GM23338 (cell line): ENCODE results near the gene HOATZ. TPM values are rescaled to one million over a fixed set of nuclear protein-coding genes. Genes with fewer than 3 reads are reported as not detected.

Experiments used
- ATAC-seq: fragments of 200-7000 bp; cut with Tn5 transposase; 3 replicates; pipeline ENCODE4 v1.9.1; 2020
- DNase-seq: peaks from one replicate; pipeline ENCODE4 v3.0.0-alpha.2; 2015; ENCODE audit warnings: low spot score
- H2AFZ ChIP-seq: fragments of 200-600 bp; sonication (generic); 2 replicates; pipeline ENCODE4 v1.8.0; 2016; ENCODE audit warnings: antibody characterized with exemption, mild to moderate bottlenecking, moderate library complexity
- H3F3A ChIP-seq: fragments of 200-600 bp; sonication (generic); replicated peaks from 2 replicates; pipeline ENCODE4 v1.8.0; 2017; ENCODE audit warnings: antibody characterized with exemption, mixed run types, low read depth
- H3K27ac ChIP-seq: fragments of 200-600 bp; sonication (generic); 2 replicates; pipeline ENCODE4 v1.6.1; 2016; ENCODE audit warnings: low read depth
- H3K27me3 ChIP-seq: fragments of 200-600 bp; sonication (generic); 2 replicates; pipeline ENCODE4 v1.8.0; 2016; ENCODE audit warnings: mild to moderate bottlenecking, mixed run types, moderate library complexity; ENCODE audit not compliant: insufficient read depth
- H3K36me3 ChIP-seq: fragments of 200-600 bp; sonication (generic); 2 replicates; pipeline ENCODE4 v1.8.0; 2016; ENCODE audit warnings: mild to moderate bottlenecking; ENCODE audit not compliant: insufficient read depth
- H3K4me1 ChIP-seq: fragments of 200-600 bp; sonication (generic); 2 replicates; pipeline ENCODE4 v1.8.0; 2016; ENCODE audit warnings: mild to moderate bottlenecking, moderate library complexity; ENCODE audit not compliant: insufficient read depth
- H3K4me2 ChIP-seq: fragments of 200-600 bp; sonication (generic); 2 replicates; pipeline ENCODE4 v1.7.1; 2017; ENCODE audit warnings: mixed run types
- H3K4me3 ChIP-seq: fragments of 200-600 bp; sonication (generic); 2 replicates; pipeline ENCODE4 v1.6.1; 2016; ENCODE audit warnings: mixed run types
- H3K79me2 ChIP-seq: fragments of 200-600 bp; sonication (generic); replicated peaks from 2 replicates; pipeline ENCODE4 v1.8.0; 2017; ENCODE audit warnings: mild to moderate bottlenecking; ENCODE audit not compliant: insufficient read depth
- H3K9me2 ChIP-seq: fragments of 200-600 bp; sonication (generic); 2 replicates; pipeline ENCODE4 v1.8.0; 2017; ENCODE audit not compliant: insufficient read depth
- H4K20me1 ChIP-seq: fragments of 200-600 bp; sonication (generic); replicated peaks from 2 replicates; pipeline ENCODE4 v1.8.0; 2017; ENCODE audit warnings: mild to moderate bottlenecking; ENCODE audit not compliant: insufficient read depth
- H3K27ac Mint-ChIP-seq: 2 replicates; pipeline ENCODE4 v1.8.0; 2020; ENCODE audit warnings: inconsistent platforms, mild to moderate bottlenecking, moderate library complexity, mixed read lengths
- H3K27me3 Mint-ChIP-seq: 3 replicates; pipeline ENCODE4 v1.8.0; 2022; ENCODE audit warnings: low read depth, mild to moderate bottlenecking, moderate library complexity, mixed read lengths, inconsistent platforms; ENCODE audit not compliant: insufficient read depth, poor library complexity
- H3K36me3 Mint-ChIP-seq: 3 replicates; pipeline ENCODE4 v1.8.0; 2021; ENCODE audit warnings: low read depth, mild to moderate bottlenecking, inconsistent platforms, moderate library complexity, mixed read lengths
- H3K4me1 Mint-ChIP-seq: 3 replicates; pipeline ENCODE4 v1.8.0; 2020; ENCODE audit warnings: mild to moderate bottlenecking, inconsistent platforms, mixed read lengths
- H3K4me3 Mint-ChIP-seq: 3 replicates; pipeline ENCODE4 v1.8.0; 2021; ENCODE audit warnings: moderate library complexity, mild to moderate bottlenecking, inconsistent platforms, mixed read lengths
- H3K9me3 Mint-ChIP-seq: 3 replicates; pipeline ENCODE4 v1.8.0; 2020; ENCODE audit warnings: moderate library complexity, mild to moderate bottlenecking, inconsistent platforms, mixed read lengths
- CREB1 ChIP-seq: fragments of 250-450 bp; sonication (Bioruptor Pico); IDR thresholded peaks from 2 replicates; pipeline ENCODE4 v1.5.0; 2020; ENCODE audit warnings: low read depth, mild to moderate bottlenecking, moderate library complexity
- ETS1 ChIP-seq: IDR thresholded peaks from 2 replicates; pipeline ENCODE4 v1.6.1; 2016; ENCODE audit warnings: antibody characterized with exemption
- EZH2 ChIP-seq: fragments of 200-600 bp; sonication (generic); IDR thresholded peaks from one replicate; pipeline ENCODE4 v1.8.0; 2017; ENCODE audit warnings: antibody characterized with exemption, mild to moderate bottlenecking, low read depth; ENCODE audit not compliant: unreplicated experiment
- EZH2phosphoT487 ChIP-seq: fragments of 200-600 bp; sonication (generic); IDR thresholded peaks from one replicate; pipeline ENCODE4 v1.8.1; 2018; ENCODE audit warnings: antibody characterized with exemption; ENCODE audit not compliant: unreplicated experiment
- NANOG ChIP-seq: IDR thresholded peaks from 2 replicates; pipeline ENCODE4 v1.6.1; 2016; ENCODE audit warnings: antibody characterized with exemption, borderline replicate concordance
- POLR2AphosphoS5 ChIP-seq: IDR thresholded peaks from 2 replicates; pipeline ENCODE4 v1.6.1; 2016; ENCODE audit warnings: antibody characterized with exemption, low read depth
- STAT1 ChIP-seq: IDR thresholded peaks from one replicate; pipeline ENCODE4 v1.6.1; 2016; ENCODE audit warnings: antibody characterized with exemption; ENCODE audit not compliant: unreplicated experiment
- ZNF114 ChIP-seq: fragments of 250-450 bp; sonication (Bioruptor Pico); IDR thresholded peaks from 2 replicates; pipeline ENCODE4 v1.5.0; 2020; ENCODE audit warnings: mild to moderate bottlenecking, moderate library complexity
- ZNF331 ChIP-seq: fragments of 250-450 bp; sonication (Bioruptor Pico); IDR thresholded peaks from 2 replicates; pipeline ENCODE4 v1.5.0; 2020; ENCODE audit warnings: low read depth, mild to moderate bottlenecking, moderate library complexity
- polyA plus RNA-seq: library from polyadenylated mRNA; unstranded; fragments of >200 nt; fragmentation: Nextera tagmentation; extraction: Ambion mirVana; gene quantifications from 2 replicates; pipeline ENCODE4 v1.2.1, GENCODE V29; 2016
- total RNA-seq: library from RNA; depleted of rRNA; stranded (reverse); fragments of >200 nt; shearing (Covaris generic); gene quantifications from 2 replicates; pipeline ENCODE4 v1.2.3, GENCODE V29; 2014

The HOATZ gene
- total and polyA plus RNA-seq, 2 experiments from 2014 or later, result not detected

- H3K4me3 ChIP-seq, result peak overlapping the region; percentile 89
- Mint-ChIP-seq H3K4me1 (peaks cover 25% of the 10 kb centered on the region; the same call in 2 of the 3 replicates), H3K4me3 (peak overlapping the region; percentile 77), H3K27ac (no peak overlapping the region), H3K9me3 (no peaks in the 10 kb centered on the region; the same call in 2 of the 3 replicates), H3K27me3 (peaks cover 50% of the 10 kb centered on the region), H3K36me3 (no peaks in the 10 kb centered on the region; the same call in 1 of the 3 replicates)
- H3K79me2 ChIP-seq, result no peaks in the 10 kb centered on the region
- peaks cover 20% of the 10 kb centered on the region for H3K4me1 ChIP-seq
- no peaks in the 10 kb centered on the region for H4K20me1 ChIP-seq
- H2AFZ ChIP-seq, result peak overlapping the region; percentile 100
- DNase-seq (no peak), ATAC-seq (peak; percentile 31; the same call in 2 of the 3 replicates)
- H3K36me3 ChIP-seq, result no peaks in the 10 kb centered on the region
- TF ChIP-seq ZNF331 (CRISPR knock-in tag) (no peak), POLR2AphosphoS5 (no peak), ETS1 (no peak), CREB1 (CRISPR knock-in tag) (no peak), STAT1 (no peak), EZH2 (no peak), EZH2phosphoT487 (no peak), NANOG (no peak), ZNF114 (CRISPR knock-in tag) (no peak)
- H3K9me2 ChIP-seq, result no peaks in the 10 kb centered on the region; the same call in 1 of the 2 replicates
- H3K4me2 ChIP-seq, result peak overlapping the region; percentile 95
- no peaks in the 10 kb centered on the region for H3F3A ChIP-seq
- H3K27ac ChIP-seq, result no peak overlapping the region
- H3K27me3 ChIP-seq, result peaks cover 59% of the 10 kb centered on the region
These were observed 26.3 kb downstream of the HOATZ start for GRCh38 chr11:111540937-111541253.

- H3K36me3 ChIP-seq, result no peaks in the 10 kb centered on the region
- no peaks in the 10 kb centered on the region for H4K20me1 ChIP-seq
- peak; percentile 48 for TF ChIP-seq EZH2
- TF ChIP-seq ETS1, result no peak
- H2AFZ ChIP-seq, result peak overlapping the region; percentile 100
- peaks cover 50% of the 10 kb centered on the region for H3K27me3 Mint-ChIP-seq
- H3K27ac ChIP-seq, result no peak overlapping the region
- H3K4me3 Mint-ChIP-seq, result peak overlapping the region; percentile 77
- ATAC-seq (peak; percentile 65), DNase-seq (peak; percentile 78)
- peak overlapping the region; percentile 89 for H3K4me3 ChIP-seq
- H3K4me1 ChIP-seq, result peaks cover 20% of the 10 kb centered on the region
- no peak overlapping the region for H3K27ac Mint-ChIP-seq
- no peaks in the 10 kb centered on the region for H3K79me2 ChIP-seq
- no peaks in the 10 kb centered on the region; the same call in 1 of the 3 replicates for H3K36me3 Mint-ChIP-seq
- peak overlapping the region; percentile 95 for H3K4me2 ChIP-seq
- H3K9me3 Mint-ChIP-seq, result no peaks in the 10 kb centered on the region; the same call in 2 of the 3 replicates
- H3K9me2 ChIP-seq, result no peaks in the 10 kb centered on the region; the same call in 1 of the 2 replicates
- peaks cover 25% of the 10 kb centered on the region; the same call in 2 of the 3 replicates for H3K4me1 Mint-ChIP-seq
- no peaks in the 10 kb centered on the region for H3F3A ChIP-seq
- H3K27me3 ChIP-seq, result peaks cover 59% of the 10 kb centered on the region
These were observed 26.9 kb downstream of the HOATZ start for GRCh38 chr11:111541254-111542061.
